ENCODE results near the gene FAM83E.
A peak's percentile ranks its signal among the peaks of the same experiment; 100 is the strongest.

FAM83E gene

GRCh38 chr19:48636859-48637448, 22.1 kb upstream of the FAM83E start, which contains the start of gene DBP:
Gene DBP (minus strand): TSS chr19:48637379. CDS start chr19:48636994, 385 bp downstream.
- TF ChIP-seq EZH2phosphoT487 (IDR thresholded peaks at IDR 0.05; ENCODE audit: borderline replicate concordance) (no peak), CTCF (conservative IDR thresholded peaks at IDR 0.05; ENCODE audit: low read length) (no peak)
- peaks cover 44% of the 10 kb centered on the region for H3K4me1 ChIP-seq (ENCODE audit: insufficient read depth, low read length, poor library complexity, severe bottlenecking)

GRCh38 chr19:48635966-48636858, 21.3 kb upstream of the FAM83E start:
- Histone ChIP-seq H3F3A (ENCODE audit: low read depth) (peaks cover 3% of the 10 kb centered on the region), H3K9me3 (ENCODE audit: insufficient read depth, low read depth, low read length) (no peaks in the 10 kb centered on the region), H4K20me1 (ENCODE audit: insufficient read depth, low read length, poor library complexity, severe bottlenecking) (peaks cover 4% of the 10 kb centered on the region), H2AFZ (ENCODE audit: low read length) (peak overlapping the region; percentile 35; the same call in 1 of the 2 replicates), H3K9ac (ENCODE audit: low read depth, low read length, poor library complexity, severe bottlenecking) (peak overlapping the region; percentile 97), H3K4me1 (ENCODE audit: insufficient read depth, low read length, poor library complexity, severe bottlenecking) (peaks cover 44% of the 10 kb centered on the region), H3K9me2 (replicated peaks; ENCODE audit: low read depth, low read length) (no peaks in the 10 kb centered on the region), H3K4me3 (ENCODE audit: low read length, poor library complexity, severe bottlenecking) (peak overlapping the region; percentile 93), H3K4me2 (ENCODE audit: low read depth, low read length, poor library complexity, severe bottlenecking) (peak overlapping the region; percentile 99), H3K79me2 (ENCODE audit: insufficient read depth, low read length) (peaks cover 38% of the 10 kb centered on the region), H3K27me3 (ENCODE audit: insufficient read depth, low read length, poor library complexity, severe bottlenecking) (no peaks in the 10 kb centered on the region), H3K36me3 (ENCODE audit: insufficient read depth, low read length) (peaks cover 3% of the 10 kb centered on the region; the same call in 1 of the 2 replicates)
- no peak for TF ChIP-seq CTCF (conservative IDR thresholded peaks at IDR 0.05; ENCODE audit: low read length)

More at GRCh38 chr19:48636859-48637448, 22.1 kb upstream of the FAM83E start, which contains the start of gene DBP:
- H3K9ac ChIP-seq (ENCODE audit: low read depth, low read length, poor library complexity, severe bottlenecking) = peak within 1 kb of the TSS; percentile 97
- H3K9me3 ChIP-seq (ENCODE audit: insufficient read depth, low read depth, low read length) = no peaks in the 10 kb centered on the region
- H2AFZ ChIP-seq (ENCODE audit: low read length) = peak within 1 kb of the TSS; percentile 84
- peak within 1 kb of the TSS; percentile 93 for H3K4me3 ChIP-seq (ENCODE audit: low read length, poor library complexity, severe bottlenecking)
- no peaks in the 10 kb centered on the region for H3K27me3 ChIP-seq (ENCODE audit: insufficient read depth, low read length, poor library complexity, severe bottlenecking)
- H3K4me2 ChIP-seq (ENCODE audit: low read depth, low read length, poor library complexity, severe bottlenecking) = peak within 1 kb of the TSS; percentile 99
- peaks cover 3% of the 10 kb centered on the region for H3F3A ChIP-seq (ENCODE audit: low read depth)
- H4K20me1 ChIP-seq (ENCODE audit: insufficient read depth, low read length, poor library complexity, severe bottlenecking) = peaks cover 4% of the 10 kb centered on the region
- H3K79me2 ChIP-seq (ENCODE audit: insufficient read depth, low read length) = peaks cover 38% of the 10 kb centered on the region
- H3K9me2 ChIP-seq (replicated peaks; ENCODE audit: low read depth, low read length) = no peaks in the 10 kb centered on the region
- H3K36me3 ChIP-seq (ENCODE audit: insufficient read depth, low read length) = no peaks in the 10 kb centered on the region

- Histone ChIP-seq H3K9ac (ENCODE audit: low read depth, low read length, poor library complexity, severe bottlenecking) (peak overlapping the region; percentile 97), H3K27me3 (ENCODE audit: insufficient read depth, low read length, poor library complexity, severe bottlenecking) (no peaks in the 10 kb centered on the region), H4K20me1 (ENCODE audit: insufficient read depth, low read length, poor library complexity, severe bottlenecking) (peaks cover 4% of the 10 kb centered on the region), H3K79me2 (ENCODE audit: insufficient read depth, low read length) (peaks cover 38% of the 10 kb centered on the region), H3K4me1 (ENCODE audit: insufficient read depth, low read length, poor library complexity, severe bottlenecking) (peaks cover 44% of the 10 kb centered on the region), H3K36me3 (ENCODE audit: insufficient read depth, low read length) (peaks cover 9% of the 10 kb centered on the region; the same call in 1 of the 2 replicates), H3K9me2 (replicated peaks; ENCODE audit: low read depth, low read length) (no peaks in the 10 kb centered on the region), H3K9me3 (ENCODE audit: insufficient read depth, low read depth, low read length) (no peaks in the 10 kb centered on the region), H2AFZ (ENCODE audit: low read length) (peak overlapping the region; percentile 35; the same call in 1 of the 2 replicates), H3F3A (ENCODE audit: low read depth) (peaks cover 3% of the 10 kb centered on the region), H3K4me3 (ENCODE audit: low read length, poor library complexity, severe bottlenecking) (peak overlapping the region; percentile 93), H3K4me2 (ENCODE audit: low read depth, low read length, poor library complexity, severe bottlenecking) (peak overlapping the region; percentile 99)
- TF ChIP-seq CTCF (conservative IDR thresholded peaks at IDR 0.05; ENCODE audit: low read length) (no peak), EZH2phosphoT487 (IDR thresholded peaks at IDR 0.05; ENCODE audit: borderline replicate concordance) (no peak)
These were observed 20.5 kb upstream of the FAM83E start for GRCh38 chr19:48635263-48635965.
